Measurements from ENCODE around the gene PTPRR.

GRCh38 chr12:70724444-70724843, 196.1 kb downstream of the PTPRR start:
- TF ChIP-seq CTCF (IDR thresholded peaks at IDR 0.05; ENCODE audit: low read depth, low read length, poor library complexity, severe bottlenecking) (peak; percentile 50), EZH2phosphoT487 (IDR thresholded peaks at IDR 0.05; ENCODE audit: borderline replicate concordance, low read length) (no peak)

Data from DOHH2 (cell line).